Stromal cell of bone marrow (primary cell): ENCODE measurements around the gene GPA33.
"Not testable (repeated sequence)": the region's sequence is repeated elsewhere in the genome, so short reads cannot be mapped to it uniquely, and the experiment has no call there.

Experiments used
- DNase-seq: peaks from one replicate; pipeline ENCODE4 v3.0.0-alpha.2; 2012; ENCODE audit warnings: low read depth

Gene GPA33

GRCh38 chr1:167056529-167057231 lies 33.5 kb downstream of the GPA33 start:
- DNase-seq: no peak

GRCh38 chr1:167054946-167055630 lies 35.1 kb downstream of the GPA33 start:
- no peak for DNase-seq

DNA sequence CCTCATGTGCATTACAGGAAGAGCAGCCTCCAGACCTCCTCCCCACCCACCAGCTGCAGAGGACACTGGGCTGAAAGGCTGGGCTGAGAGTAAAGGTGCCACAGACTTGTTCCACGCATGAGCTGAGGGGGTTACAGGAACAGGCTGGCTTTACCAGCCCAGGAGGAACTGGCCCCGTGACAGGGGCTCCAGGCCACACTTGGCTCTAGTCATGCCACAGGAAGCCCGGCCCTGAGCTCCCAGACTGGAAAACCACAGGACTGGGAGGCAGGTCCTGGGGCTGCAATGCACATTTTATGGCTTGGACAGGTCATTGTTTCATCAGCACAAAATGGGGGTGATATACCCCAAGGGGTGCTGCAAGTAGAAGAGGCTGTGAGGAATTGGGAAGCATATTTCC lies 35.6 kb downstream of the GPA33 start:
- DNase-seq: no peak

GRCh38 chr1:167052389-167052788 lies 37.8 kb downstream of the GPA33 start:
- no peak for DNase-seq

GRCh38 chr1:167051907-167052306 lies 38.3 kb downstream of the GPA33 start:
- no peak for DNase-seq

- DNase-seq: no peak
These were observed 46.3 kb downstream of the GPA33 start for GRCh38 chr1:167043752-167044488.

DNA sequence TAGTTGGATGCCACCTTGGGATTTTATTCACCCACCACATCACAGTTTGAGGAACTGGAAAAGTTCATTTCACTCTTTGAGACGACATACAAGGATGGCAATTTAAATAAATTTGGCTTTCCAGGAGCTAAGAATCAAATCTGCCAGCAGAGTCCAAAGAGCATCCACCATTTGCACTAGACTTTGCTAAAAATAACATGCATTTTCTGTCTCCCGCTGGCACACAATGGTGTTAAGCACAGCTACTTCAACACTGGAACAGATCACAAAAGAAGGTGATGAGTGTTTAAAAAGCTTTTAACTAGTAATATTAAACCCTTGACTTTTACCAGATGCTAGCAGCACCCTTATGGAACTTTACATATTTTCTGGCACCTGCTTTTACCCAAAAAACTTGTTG lies 56.5 kb downstream of the GPA33 start:
- no peak for DNase-seq

DNA sequence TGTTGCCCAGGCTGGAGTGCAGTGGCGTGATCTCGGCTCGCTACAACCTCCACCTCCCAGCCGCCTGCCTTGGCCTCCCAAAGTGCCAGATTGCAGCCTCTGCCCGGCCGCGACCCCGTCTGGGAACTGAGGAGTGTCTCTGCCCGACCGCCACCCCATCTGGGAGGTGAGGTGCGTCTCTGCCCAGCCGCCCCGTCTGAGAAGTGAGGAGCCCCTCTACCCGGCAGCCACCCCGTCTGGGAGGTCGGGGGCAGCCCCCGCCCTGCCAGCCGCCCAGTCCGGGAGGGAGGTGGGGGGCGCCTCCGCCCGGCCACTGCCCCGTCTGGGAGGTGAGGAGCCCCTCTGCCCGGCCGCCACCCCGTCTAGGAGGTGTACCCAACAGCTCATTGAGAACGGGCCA lies 60.6 kb downstream of the GPA33 start:
- not testable (repeated sequence) for DNase-seq

DNA sequence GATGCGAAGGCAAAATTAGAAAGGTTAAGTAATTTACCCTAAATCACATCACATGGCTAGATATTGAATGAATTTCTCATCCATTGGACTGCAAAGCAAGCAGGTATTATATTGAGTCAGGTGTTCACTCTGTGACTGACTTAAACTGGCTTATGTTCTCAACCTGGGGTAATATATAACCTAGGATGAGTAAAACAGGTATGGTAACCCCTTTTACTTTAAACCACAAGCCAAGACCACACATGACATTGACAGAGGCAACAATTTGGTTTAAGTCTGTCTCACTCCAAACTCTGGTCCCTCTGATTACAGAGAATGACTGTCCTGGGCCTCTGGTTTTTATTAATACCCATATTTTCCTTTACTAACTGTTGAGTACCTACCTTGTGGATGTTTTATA lies 67.8 kb downstream of the GPA33 start:
- no peak for DNase-seq

- DNase-seq: no peak
These were observed 74.0 kb downstream of the GPA33 start for GRCh38 chr1:167016100-167016750.

- DNase-seq: no peak
These were observed 76.9 kb downstream of the GPA33 start for GRCh38 chr1:167013108-167013929.

DNA sequence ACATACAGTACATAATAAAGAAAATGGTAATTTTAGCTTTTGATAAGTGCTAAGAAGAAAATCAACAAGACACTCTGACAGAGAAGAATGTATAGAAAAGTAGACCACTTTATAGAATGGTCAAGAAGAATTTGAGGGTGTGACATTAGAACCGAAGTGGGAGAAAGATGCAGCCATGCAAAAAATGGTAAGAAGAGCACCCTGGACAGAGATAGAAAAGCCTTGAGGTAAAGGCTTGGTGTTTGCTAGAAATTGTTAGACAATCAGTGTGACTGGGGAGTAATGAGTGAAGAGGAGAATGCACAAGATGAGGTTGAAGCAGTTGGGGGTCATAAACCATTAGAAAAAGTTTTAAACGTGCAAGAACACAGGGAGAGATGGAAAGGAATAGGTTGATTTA lies 77.6 kb downstream of the GPA33 start:
- DNase-seq: no peak

- DNase-seq: no peak
These were observed 78.5 kb downstream of the GPA33 start for GRCh38 chr1:167011560-167012191.

DNA sequence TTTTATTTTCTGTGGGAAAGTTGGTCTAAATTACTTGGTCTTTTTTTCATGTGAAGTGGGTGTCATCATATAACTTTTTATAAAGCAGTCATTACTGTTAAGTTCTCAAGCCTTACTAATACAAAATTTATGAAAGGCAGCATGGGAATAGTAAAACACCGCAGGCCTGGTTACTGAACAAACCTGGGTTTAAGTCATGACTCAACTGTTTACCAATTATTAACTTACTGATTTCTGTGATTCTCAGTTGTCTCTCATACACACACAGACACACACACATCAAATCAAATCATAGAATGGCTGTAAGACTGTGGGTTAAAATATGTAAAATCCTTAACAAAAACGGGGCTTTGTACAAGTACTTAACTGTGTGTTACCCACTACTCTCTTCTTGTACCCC lies 86.5 kb downstream of the GPA33 start:
- DNase-seq: no peak
